ENCODE results near the gene APPL1. TPM values are rescaled to one million over a fixed set of nuclear protein-coding genes. Genes with fewer than 3 reads are reported as not detected.
A peak's percentile ranks its signal among the peaks of the same experiment; 100 is the strongest.
"Not testable (repeated sequence)": the region's sequence is repeated elsewhere in the genome, so short reads cannot be mapped to it uniquely, and the experiment has no call there.

The APPL1 gene
- total RNA-seq, 1 donor from 2014 or later, result 42.9 TPM

DNA sequence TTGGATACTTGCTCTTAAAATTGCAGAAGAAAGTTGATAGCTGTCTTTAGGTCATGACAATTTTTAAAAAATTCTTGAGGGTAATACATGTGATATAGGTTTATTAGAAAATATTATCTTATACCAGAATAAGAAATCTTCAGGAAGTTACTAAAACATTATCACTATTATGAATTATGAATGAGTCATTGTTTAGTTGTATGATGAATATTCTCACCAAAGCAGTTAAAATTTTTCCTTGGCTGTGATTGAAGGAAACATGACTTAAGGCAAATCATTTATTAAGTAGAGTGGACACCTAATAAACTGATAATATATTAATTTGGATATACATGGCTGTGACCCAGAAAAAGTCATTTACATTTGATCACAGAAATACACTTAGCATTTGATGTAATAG, 30.1 kb downstream of the APPL1 start:
- ATAC-seq (ENCODE audit: poor library complexity) (no peak), DNase-seq (no peak)
- intact Hi-C loops (cut with DNase I), result no loop called here

DNA sequence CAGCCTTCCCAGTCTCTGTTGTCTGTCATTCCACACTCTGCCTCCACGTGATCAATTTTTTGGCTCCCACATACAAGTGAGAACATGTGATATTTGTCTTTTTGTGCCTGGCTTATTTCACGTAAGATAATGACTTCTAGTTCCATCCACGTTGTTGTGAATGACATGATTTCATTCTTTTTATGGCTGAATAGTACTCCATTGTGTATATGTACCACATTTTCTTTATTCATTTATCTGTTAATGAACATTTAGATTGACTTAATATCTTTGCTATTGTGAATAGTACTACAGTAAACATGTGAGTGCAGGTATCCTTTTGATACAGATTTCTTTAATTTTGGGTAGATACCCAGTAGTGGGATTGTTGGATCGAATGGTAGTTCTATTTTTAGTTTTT, 33.6 kb downstream of the APPL1 start:
- intact Hi-C loops (cut with DNase I), result no loop called here
- DNase-seq (no peak), ATAC-seq (ENCODE audit: poor library complexity) (no peak)

DNA sequence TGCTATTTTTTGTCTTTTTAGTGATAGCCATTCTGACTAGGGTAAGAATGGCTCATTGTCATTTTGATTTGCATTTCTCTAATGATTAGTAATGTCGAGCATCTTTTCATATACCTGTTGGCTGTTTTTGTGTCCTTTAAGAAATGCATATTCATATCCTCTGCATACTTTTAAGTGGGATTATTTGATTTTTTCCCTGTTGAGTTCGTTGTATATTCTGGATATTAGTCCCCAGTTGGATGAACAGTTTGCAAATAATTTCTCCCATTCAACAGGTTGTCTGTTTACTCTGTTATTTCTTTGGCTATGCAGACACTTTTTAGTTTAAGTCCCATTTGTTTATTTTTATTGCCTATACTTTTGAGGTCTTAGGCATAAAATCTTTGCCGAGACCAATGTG, 34.4 kb downstream of the APPL1 start:
- DNase-seq, result no peak
- no peak for ATAC-seq (ENCODE audit: poor library complexity)
- intact Hi-C loops (cut with DNase I), result no loop called here

DNA sequence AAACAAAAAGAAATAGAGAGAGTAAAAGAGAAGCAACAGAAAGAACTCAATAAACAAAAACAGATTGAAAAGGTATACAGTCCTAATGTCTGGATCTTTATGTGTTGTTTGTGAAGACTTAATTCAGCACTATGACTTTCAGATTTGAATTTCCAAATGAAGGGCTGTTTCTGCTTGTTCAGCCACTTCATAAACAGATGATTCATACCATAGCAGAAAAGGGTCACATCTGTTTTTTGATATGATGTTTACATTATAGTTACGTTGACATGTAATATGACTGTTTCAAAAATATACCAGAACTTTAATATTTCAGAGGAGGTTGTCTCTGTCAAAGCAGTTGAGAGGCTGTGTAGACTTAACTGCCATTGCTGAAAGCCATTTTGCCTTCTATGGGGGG, 40.9 kb downstream of the APPL1 start:
- no peak for DNase-seq
- intact Hi-C loops (cut with DNase I), result no loop called here
- ATAC-seq (ENCODE audit: poor library complexity), result no peak

DNA sequence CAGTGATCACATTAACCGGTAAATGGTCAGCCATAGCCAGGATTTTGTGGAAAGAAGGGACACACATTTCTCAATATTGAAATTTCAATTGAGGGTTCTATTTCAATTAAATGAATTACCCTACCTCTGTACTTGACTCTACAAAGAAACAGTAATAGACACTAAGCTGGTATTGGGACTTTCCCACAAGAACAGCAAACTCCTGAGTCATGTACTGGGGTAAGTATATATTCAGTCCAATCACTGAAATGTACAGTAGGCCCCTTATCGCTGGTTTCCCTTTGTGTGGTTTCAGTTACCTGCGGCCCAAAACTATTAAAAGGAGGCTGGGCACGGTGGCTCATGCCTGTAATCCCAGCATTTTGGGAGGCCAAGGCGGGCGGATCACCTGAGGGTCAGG, 47.3 kb downstream of the APPL1 start:
- intact Hi-C loops (cut with DNase I), result no loop called here
- ATAC-seq (ENCODE audit: poor library complexity) (no peak), DNase-seq (no peak)

DNA sequence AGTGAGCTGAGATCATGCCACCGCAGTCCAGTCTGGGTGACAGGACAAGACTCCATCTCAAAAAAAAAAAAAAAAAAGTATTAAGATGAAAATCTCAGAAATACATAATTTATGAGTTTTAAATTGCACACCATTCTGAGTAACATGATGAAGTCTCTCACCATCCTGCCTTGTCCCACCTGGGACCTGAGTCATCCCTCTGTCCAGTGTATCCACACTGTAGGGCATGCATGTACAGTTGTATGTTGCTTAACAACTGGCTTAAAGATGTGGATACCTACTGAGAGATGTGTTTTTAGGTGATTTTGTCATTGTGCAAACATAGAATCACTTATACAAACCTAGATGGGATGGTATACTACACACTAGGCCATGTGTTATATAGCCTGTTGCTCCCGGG, 47.9 kb downstream of the APPL1 start:
- ATAC-seq (ENCODE audit: poor library complexity) (no peak), DNase-seq (no peak)
- intact Hi-C loops (cut with DNase I), result no loop called here

DNA sequence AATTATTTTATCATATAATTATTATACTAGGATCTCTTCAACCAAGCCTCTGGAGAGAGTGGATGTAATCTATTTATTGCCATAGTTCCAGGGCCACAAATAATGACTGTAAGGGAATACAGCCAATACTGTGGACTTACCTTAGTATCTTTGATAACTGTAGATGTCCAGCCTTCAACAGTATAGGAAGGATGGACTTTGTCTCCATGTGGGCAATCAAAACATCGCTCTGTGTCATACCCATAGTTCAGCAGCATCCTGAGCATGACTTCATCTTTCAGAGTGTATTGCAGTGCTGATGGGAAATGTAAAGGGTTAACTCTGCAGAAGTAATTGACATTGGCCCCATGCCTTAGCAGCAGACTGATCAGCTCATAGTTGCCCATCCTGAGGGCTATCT, 50.7 kb downstream of the APPL1 start:
- ATAC-seq (ENCODE audit: poor library complexity), result no peak
- intact Hi-C loops (cut with DNase I), result no loop called here
- no peak for DNase-seq

DNA sequence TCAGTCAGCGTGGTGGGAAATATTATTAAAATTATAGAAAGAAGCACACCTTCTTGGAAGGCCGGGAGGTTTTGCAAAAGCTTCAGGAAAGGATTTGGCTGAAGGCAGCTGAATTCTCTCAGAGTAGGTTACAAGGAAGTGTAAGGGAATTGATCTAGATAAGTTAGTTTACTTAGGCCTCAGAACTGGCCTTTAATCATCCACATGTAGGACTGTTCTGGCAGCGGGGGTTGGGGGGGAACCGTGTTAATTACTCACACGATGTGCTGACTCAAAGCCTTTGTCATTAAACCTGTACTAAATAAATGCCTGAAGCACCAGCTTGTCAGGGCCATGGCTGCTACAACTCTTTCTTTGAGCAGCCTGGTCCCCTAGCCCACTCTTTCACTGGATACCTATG, 52.2 kb downstream of the APPL1 start:
- DNase-seq (no peak), ATAC-seq (ENCODE audit: poor library complexity) (no peak)
- intact Hi-C loops (cut with DNase I), result no loop called here

DNA sequence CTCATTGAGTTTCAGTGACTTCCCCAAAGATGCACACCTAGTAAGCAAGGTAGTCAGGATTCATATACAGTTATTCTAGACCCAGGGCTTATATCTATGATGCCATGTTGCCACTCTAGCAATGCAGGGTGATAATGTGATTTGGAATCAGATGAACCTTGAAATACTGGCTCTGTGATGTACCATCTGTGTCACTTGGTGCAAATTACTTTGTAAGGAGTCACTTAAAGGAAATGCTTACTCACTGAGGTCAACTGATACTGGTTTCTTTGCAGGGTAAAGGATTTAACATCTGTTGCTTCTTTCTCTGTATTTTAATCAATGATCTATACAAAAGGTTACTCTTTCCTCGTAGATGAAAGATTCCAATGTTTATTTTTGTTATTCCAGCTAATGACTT, 54.2 kb downstream of the APPL1 start:
- no peak for ATAC-seq (ENCODE audit: poor library complexity)
- DNase-seq, result no peak
- intact Hi-C loops (cut with DNase I), result no loop called here

DNA sequence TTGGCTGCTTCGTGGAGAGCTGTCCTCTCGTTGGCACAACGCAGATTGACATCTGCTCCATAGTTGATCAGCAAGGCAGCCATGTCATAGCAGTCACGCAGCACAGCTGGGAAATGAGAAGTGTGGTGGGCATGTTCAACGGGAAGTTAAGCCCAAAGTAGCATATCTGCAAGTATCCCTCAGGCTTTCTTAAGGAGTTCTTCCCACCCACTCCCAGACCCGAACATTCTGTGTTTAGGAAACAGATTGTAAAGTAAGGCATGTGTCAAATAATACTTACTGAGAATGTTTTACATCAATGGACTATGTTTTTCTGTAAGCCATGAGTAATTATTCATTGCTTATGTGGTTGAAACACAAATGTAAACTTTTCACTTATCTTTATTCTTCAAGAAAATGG, 55.8 kb downstream of the APPL1 start:
- DNase-seq (no peak), ATAC-seq (ENCODE audit: poor library complexity) (no peak)
- intact Hi-C loops (cut with DNase I), result no loop called here

DNA sequence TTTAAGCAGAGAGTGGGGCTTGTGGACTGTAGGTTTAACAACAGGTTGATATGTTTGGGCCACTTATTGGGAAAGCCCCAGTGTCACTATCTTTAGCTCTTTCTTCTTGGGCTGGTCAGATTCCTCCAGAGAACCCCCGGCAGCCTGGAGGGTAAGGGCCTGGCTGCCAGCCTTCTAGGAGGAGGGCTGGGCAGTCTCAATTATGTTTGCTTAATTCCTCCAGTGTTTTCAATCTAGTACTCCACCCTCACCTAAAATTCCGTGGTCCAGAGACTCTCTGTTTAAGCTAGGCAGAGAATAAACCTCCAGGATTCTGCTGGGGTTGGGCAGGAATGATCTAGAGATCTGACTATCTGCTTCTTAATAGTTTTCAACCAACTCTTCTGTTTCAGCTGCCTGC, 59.7 kb downstream of the APPL1 start:
- DNase-seq (no peak), ATAC-seq (ENCODE audit: poor library complexity) (no peak)
- intact Hi-C loops (cut with DNase I), result no loop called here

DNA sequence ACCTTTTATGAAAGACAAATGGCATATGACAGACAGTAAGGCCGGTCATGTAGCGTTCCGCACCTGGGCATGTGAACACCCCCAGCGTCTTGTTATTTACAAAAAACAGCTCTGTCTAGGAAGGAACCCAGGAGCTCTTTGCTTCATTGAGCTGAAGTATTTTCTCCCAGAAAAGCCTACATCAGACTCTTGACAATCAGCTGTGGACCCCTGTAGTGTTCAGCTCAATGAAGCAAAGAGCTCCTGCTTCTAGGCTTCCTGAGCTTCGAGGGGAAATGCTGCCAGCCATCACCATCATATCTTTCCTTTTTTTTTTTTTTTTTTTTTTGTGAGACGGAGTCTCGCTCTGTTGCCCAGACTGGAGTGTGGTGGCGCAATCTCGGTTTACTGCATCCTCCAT, 60.9 kb downstream of the APPL1 start:
- intact Hi-C loops (cut with DNase I), result no loop called here
- no peak for ATAC-seq (ENCODE audit: poor library complexity)

DNA sequence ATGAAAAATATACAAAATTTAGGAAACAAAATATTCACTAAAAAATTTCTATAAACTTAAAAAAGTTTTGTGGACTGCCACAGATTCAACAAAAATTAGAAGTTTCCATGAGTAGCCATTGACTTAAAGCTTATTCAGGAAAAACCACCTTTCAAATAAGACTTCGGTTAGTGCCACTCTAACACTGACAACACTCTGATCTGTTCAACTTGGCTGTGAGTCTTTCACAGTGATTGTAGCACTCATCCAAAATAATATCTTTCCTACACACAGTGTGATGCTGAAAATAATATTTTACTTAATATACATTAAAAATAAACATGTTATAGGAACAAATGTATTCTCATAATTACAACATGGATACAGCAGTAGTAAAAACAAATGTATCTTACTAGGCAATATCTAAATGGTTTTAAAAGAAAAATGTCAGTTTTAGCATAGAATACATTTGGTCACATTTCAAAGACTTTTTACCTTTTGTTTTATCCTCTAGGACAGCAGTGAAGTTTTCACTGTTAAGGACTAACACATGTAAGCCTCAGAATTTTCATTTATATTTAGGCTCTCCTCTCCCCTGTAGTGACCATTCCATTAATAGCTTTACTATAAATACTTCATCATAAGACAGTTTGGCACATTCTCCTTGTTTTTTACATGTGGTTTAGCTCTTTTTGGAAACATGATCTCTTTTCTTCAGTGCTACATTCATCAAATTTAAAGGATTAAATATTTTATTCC, 64.8 kb downstream of the APPL1 start, which contains the start of gene ASB14:
Gene ASB14 (minus strand): TSS at position 527 of the 738 bp plus-strand sequence. CDS start 652 bp downstream, outside the sequence.
- ATAC-seq (ENCODE audit: poor library complexity) (peak; percentile 77), DNase-seq (no peak)
- intact Hi-C loops (cut with DNase I), result no loop called here

More for the DNA sequence above, 60.9 kb downstream of the APPL1 start:
- no peak for DNase-seq

DNA sequence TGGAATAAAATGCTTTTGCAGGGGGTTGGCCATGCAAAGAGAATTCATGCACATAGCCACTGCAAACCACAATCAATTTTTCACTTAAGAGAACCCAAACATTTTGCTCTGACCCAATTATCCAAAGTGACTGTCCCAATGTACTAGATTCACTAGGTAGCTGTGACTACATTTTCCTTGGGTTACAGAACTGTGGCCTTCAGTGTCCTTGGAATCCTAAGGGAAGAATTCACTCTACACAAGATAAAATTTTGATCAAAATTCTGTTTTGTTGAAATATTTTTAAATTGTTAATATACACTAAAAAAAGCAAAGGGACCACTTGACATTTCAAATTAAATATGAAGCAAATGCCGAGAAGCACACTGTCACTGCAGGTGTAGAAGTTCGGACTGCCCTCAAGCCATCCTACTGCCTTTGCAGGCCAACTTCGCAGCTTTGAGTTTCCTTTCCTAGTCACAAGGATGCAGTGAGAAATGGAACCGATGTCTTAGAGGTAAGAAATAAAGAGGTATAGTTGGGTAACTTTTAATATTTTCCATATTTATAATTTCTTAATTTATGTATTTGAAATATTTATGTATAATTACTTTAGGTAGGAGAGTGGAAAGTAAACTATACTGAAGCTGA, 65.5 kb downstream of the APPL1 start:
- intact Hi-C loops (cut with DNase I), result no loop called here
- ATAC-seq (ENCODE audit: poor library complexity), result no peak
- no peak for DNase-seq

DNA sequence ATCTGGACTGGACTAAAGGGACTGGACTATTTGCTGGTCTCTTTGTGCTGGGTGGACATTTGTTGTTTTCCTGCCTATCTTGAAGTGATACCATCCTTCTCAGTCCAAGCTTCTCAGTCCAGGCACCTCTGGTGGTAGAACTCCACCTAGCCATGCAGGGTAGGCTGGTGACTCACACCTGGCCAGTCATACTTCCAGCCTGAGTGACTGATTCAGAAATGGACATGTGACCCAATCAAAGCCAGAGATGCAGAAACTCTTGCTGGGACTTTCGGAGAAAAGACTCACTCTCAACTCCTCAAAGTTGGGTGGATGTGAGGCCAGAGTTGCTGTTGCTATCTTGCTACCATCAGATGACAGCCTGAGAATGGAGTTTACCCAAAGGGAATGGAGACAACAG, 70.5 kb downstream of the APPL1 start:
- intact Hi-C loops (cut with DNase I), result no loop called here
- ATAC-seq (ENCODE audit: poor library complexity), result no peak
- no peak for DNase-seq

DNA sequence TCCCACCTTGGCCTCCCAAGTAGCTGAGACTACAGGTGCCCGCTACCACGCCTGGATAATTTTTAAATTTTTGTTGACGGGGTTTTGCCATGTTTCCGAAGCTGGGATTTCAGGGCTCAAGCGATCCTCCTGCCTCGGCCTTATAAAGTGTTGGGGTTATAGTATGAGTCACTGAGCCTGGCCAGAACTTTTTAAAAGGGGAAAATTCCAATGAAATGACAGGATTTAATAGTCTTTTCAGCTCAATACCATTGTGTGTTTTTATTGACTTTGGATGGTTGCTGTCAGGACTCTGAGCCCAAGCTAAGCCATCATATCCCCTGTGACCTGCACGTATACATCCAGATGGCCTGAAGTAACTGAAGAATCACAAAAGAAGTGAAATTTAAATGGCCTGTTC, 76.0 kb downstream of the APPL1 start:
- DNase-seq; ATAC-seq (ENCODE audit: poor library complexity); intact Hi-C loops (cut with DNase I): not testable (repeated sequence)

DNA sequence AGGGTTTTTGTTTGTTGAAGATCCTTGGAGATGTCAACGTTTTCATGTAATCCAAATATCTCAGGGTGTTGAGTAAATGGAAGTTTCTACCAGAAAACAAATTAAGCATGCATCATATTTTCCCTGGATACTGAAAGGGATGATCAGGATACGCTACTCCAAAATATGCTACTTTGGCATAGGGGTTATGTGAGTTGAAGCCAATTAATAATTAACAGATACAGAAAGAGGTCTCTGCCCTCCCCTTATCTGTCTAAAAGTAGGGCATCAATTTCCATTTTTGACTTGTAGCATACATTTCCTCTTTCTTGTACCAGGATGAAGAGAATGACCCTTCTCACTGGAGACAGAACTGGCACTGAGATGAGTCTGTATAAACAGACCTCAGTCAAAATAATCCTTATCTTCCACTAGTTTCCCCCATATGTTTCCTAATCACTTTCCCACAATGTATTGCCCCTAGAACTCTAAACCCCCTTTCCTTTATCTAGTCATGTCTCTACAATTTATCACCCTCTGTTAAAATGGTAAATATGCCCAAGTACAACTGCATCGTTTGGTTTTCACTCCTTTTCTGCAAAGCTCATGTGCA, 82.3 kb downstream of the APPL1 start:
- ATAC-seq (ENCODE audit: poor library complexity), result no peak
- intact Hi-C loops (cut with DNase I), result no loop called here
- no peak for DNase-seq

DNA sequence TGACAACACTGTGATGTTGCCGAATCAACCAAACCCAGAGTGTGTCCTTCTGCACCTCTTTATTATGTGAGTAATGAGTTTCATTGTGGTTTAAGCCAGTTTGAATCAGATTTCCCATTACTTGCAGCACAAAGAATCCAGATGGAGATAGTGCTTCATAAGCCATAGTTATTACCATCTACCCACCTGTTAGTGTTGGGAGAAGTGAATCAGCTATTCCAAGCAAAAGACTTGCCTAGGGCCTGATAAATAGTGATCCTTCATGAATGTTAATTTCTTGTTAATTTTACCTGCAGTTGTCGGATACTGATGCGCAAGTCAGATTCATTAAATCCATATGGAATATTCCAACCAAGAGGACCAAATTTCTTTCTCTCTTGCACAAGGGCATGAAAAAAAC, 86.7 kb downstream of the APPL1 start:
- intact Hi-C loops (cut with DNase I), result no loop called here
- ATAC-seq (ENCODE audit: poor library complexity) (no peak), DNase-seq (no peak)
